Endothelial cell (in vitro differentiated cells): Measurements from ENCODE around the gene POLA2. TPM values are rescaled to one million over a fixed set of nuclear protein-coding genes. Genes with fewer than 3 reads are reported as not detected.

Source experiments
- DNase-seq: peaks from one replicate; pipeline ENCODE4 v3.0.0; 2021; ENCODE audit warnings: low spot score
- H3K27ac Mint-ChIP-seq: one replicate; pipeline ENCODE4 v1.8.0; 2021; ENCODE audit warnings: mixed read lengths, inconsistent platforms; ENCODE audit not compliant: unreplicated experiment
- H3K27me3 Mint-ChIP-seq: one replicate; pipeline ENCODE4 v1.8.0; 2021; ENCODE audit warnings: mild to moderate bottlenecking, moderate library complexity, mixed read lengths, inconsistent platforms; ENCODE audit not compliant: unreplicated experiment
- H3K36me3 Mint-ChIP-seq: one replicate; pipeline ENCODE4 v1.8.0; 2021; ENCODE audit warnings: mild to moderate bottlenecking, low read depth, mixed read lengths, inconsistent platforms; ENCODE audit not compliant: unreplicated experiment
- H3K4me1 Mint-ChIP-seq: one replicate; pipeline ENCODE4 v1.8.0; 2021; ENCODE audit warnings: mild to moderate bottlenecking, mixed read lengths, inconsistent platforms; ENCODE audit not compliant: unreplicated experiment
- H3K4me3 Mint-ChIP-seq: one replicate; pipeline ENCODE4 v1.8.0; 2021; ENCODE audit warnings: mild to moderate bottlenecking, mixed read lengths, inconsistent platforms; ENCODE audit not compliant: unreplicated experiment
- H3K9me3 Mint-ChIP-seq: one replicate; pipeline ENCODE4 v1.8.0; 2021; ENCODE audit warnings: mixed read lengths, inconsistent platforms; ENCODE audit not compliant: unreplicated experiment
- CTCF ChIP-seq: fragments of 200-600 bp; sonication (generic); IDR thresholded peaks from one replicate; pipeline ENCODE4 v1.5.0; 2021; ENCODE audit warnings: antibody characterized with exemption; ENCODE audit not compliant: unreplicated experiment
- total RNA-seq: library from RNA; stranded (reverse); fragmentation: NEBNext Ultra II Directional; extraction: Animal tissue kit (Norgen Biotek cat#: 25700); gene quantifications from one replicate; pipeline ENCODE4 v1.2.1, GENCODE V29; 2021; ENCODE audit not compliant: unreplicated experiment

POLA2 gene
- total RNA-seq, 1 donor from 2014 or later: 17.9 TPM

GRCh38 chr11:65286686-65287085 is 24.9 kb downstream of the POLA2 start:
- H3K9me3 Mint-ChIP-seq: no peaks in the 10 kb centered on the region
- H3K4me3 Mint-ChIP-seq: no peak overlapping the region
- H3K27ac Mint-ChIP-seq: no peak overlapping the region
- H3K36me3 Mint-ChIP-seq: peaks cover 31% of the 10 kb centered on the region
- H3K27me3 Mint-ChIP-seq: no peaks in the 10 kb centered on the region
- DNase-seq: no peak
- TF ChIP-seq CTCF: no peak
- H3K4me1 Mint-ChIP-seq: peaks cover 21% of the 10 kb centered on the region

GRCh38 chr11:65287601-65288000 is 25.8 kb downstream of the POLA2 start:
- Mint-ChIP-seq H3K4me3 (peak overlapping the region; percentile 39), H3K27me3 (no peaks in the 10 kb centered on the region), H3K4me1 (peaks cover 24% of the 10 kb centered on the region), H3K36me3 (peaks cover 27% of the 10 kb centered on the region), H3K27ac (no peak overlapping the region), H3K9me3 (no peaks in the 10 kb centered on the region)
- no peak for TF ChIP-seq CTCF
- DNase-seq: no peak

- no peak overlapping the region for H3K4me3 Mint-ChIP-seq
- TF ChIP-seq CTCF: no peak
- H3K36me3 Mint-ChIP-seq: peaks cover 36% of the 10 kb centered on the region
- H3K27ac Mint-ChIP-seq: peak overlapping the region; percentile 18
- no peak for DNase-seq
- no peaks in the 10 kb centered on the region for H3K9me3 Mint-ChIP-seq
- H3K4me1 Mint-ChIP-seq: peaks cover 24% of the 10 kb centered on the region
- H3K27me3 Mint-ChIP-seq: peaks cover 2% of the 10 kb centered on the region
Observed at GRCh38 chr11:65288706-65289536, 27.2 kb downstream of the POLA2 start.

GRCh38 chr11:65290448-65291165 is 28.8 kb downstream of the POLA2 start:
- H3K9me3 Mint-ChIP-seq: no peaks in the 10 kb centered on the region
- DNase-seq: no peak
- peaks cover 53% of the 10 kb centered on the region for H3K36me3 Mint-ChIP-seq
- H3K4me1 Mint-ChIP-seq: peaks cover 24% of the 10 kb centered on the region
- peak overlapping the region; percentile 35 for H3K4me3 Mint-ChIP-seq
- H3K27ac Mint-ChIP-seq: no peak overlapping the region
- H3K27me3 Mint-ChIP-seq: peaks cover 2% of the 10 kb centered on the region
- no peak for TF ChIP-seq CTCF

GRCh38 chr11:65291613-65292012 is 29.9 kb downstream of the POLA2 start:
- H3K4me1 Mint-ChIP-seq: peaks cover 24% of the 10 kb centered on the region
- peaks cover 56% of the 10 kb centered on the region for H3K36me3 Mint-ChIP-seq
- peaks cover 2% of the 10 kb centered on the region for H3K27me3 Mint-ChIP-seq
- H3K4me3 Mint-ChIP-seq: peak overlapping the region; percentile 37
- no peaks in the 10 kb centered on the region for H3K9me3 Mint-ChIP-seq
- TF ChIP-seq CTCF: no peak
- H3K27ac Mint-ChIP-seq: no peak overlapping the region
- no peak for DNase-seq
